CD4-positive, alpha-beta T cell (primary cell): ENCODE measurements around the gene CHRDL2. TPM values are rescaled to one million over a fixed set of nuclear protein-coding genes. Genes with fewer than 3 reads are reported as not detected.

Experiments used
- ATAC-seq: fragments of 200-7000 bp; cut with Tn5 transposase; one replicate; pipeline ENCODE4 v1.10.0; 2022; ENCODE audit warnings: mild to moderate bottlenecking; ENCODE audit not compliant: poor library complexity
- CTCF ChIA-PET: fragments of 350-600 bp; sonication (Branson Sonifier 250); formaldehyde crosslinking; loops from one replicate; lab custom pipeline; 2021; ENCODE audit warnings: antibody characterized with exemption, inconsistent platforms; lab: Charles Lee
- POLR2A ChIA-PET: fragments of 350-600 bp; sonication (Branson Sonifier 250); formaldehyde crosslinking; loops from one replicate; lab custom pipeline; 2021; ENCODE audit warnings: antibody characterized with exemption, inconsistent platforms; lab: Charles Lee
- DNase-seq, 14 experiments: peaks; one replicate each; pipeline ENCODE4 v3.0.0-alpha.2; 2013 to 2020; ENCODE audit warnings: mixed read lengths in 2 of 14
- H3K27ac ChIP-seq, 2 donors: one replicate each; pipeline versions ENCODE4 v1.5.1 to v1.7.0; 2013; ENCODE audit warnings: low read length in 2 of 2, low read depth in 1 of 2, mild to moderate bottlenecking in 1 of 2
- H3K27me3 ChIP-seq, 2 experiments: 1 replicate in 1 of 2; 2 replicates in 1 of 2; pipeline versions ENCODE4 v1.6.1 to v1.7.0; 2013; ENCODE audit warnings: low read length in 2 of 2, control low read depth in 1 of 2, mild to moderate bottlenecking in 1 of 2, moderate library complexity in 1 of 2; ENCODE audit not compliant: insufficient read depth in 2 of 2, control insufficient read depth in 1 of 2
- H3K36me3 ChIP-seq: one replicate; pipeline ENCODE4 v1.6.1; 2013; ENCODE audit warnings: low read length, control low read depth; ENCODE audit not compliant: insufficient read depth
- H3K4me1 ChIP-seq: one replicate; pipeline ENCODE4 v1.6.1; 2013; ENCODE audit warnings: low read length, control low read depth; ENCODE audit not compliant: insufficient read depth
- H3K4me3 ChIP-seq: one replicate; pipeline ENCODE4 v1.5.1; 2013; ENCODE audit warnings: mild to moderate bottlenecking, low read length, moderate library complexity
- H3K9me3 ChIP-seq, 2 experiments: 1 replicate in 1 of 2; 2 replicates in 1 of 2; pipeline versions ENCODE4 v1.6.1 to v1.7.0; 2013; ENCODE audit warnings: low read length in 2 of 2, mild to moderate bottlenecking in 2 of 2, control low read depth in 1 of 2, moderate library complexity in 1 of 2; ENCODE audit not compliant: control insufficient read depth in 1 of 2, insufficient read depth in 1 of 2
- H3K27ac Mint-ChIP-seq: one replicate; pipeline ENCODE4 v1.8.0; 2020; ENCODE audit warnings: mixed read lengths
- H3K27me3 Mint-ChIP-seq: one replicate; pipeline ENCODE4 v1.8.0; 2021; ENCODE audit warnings: mixed read lengths
- H3K36me3 Mint-ChIP-seq: one replicate; pipeline ENCODE4 v1.8.0; 2021; ENCODE audit warnings: low read depth, mixed read lengths
- H3K4me1 Mint-ChIP-seq: one replicate; pipeline ENCODE4 v1.8.0; 2021; ENCODE audit warnings: low read depth, mixed read lengths
- H3K4me3 Mint-ChIP-seq: one replicate; pipeline ENCODE4 v1.8.0; 2020; ENCODE audit warnings: mild to moderate bottlenecking, mixed read lengths
- H3K9me3 Mint-ChIP-seq: one replicate; pipeline ENCODE4 v1.8.0; 2020; ENCODE audit warnings: mixed read lengths
- CTCF ChIP-seq: fragments of 200-600 bp; IDR thresholded peaks from one replicate; pipeline ENCODE4 v1.8.0; 2022; ENCODE audit warnings: antibody characterized with exemption, mild to moderate bottlenecking
- intact Hi-C, 2 experiments: fragments of 100-400 bp; cut with DNase I in 1 of 2; cut with micrococcal nuclease in 1 of 2; formaldehyde crosslinking; loops; one replicate each; pipeline versions ENCODE4 v1.15.1 to v1.9.0; 2023 to 2025; cut with DNase I, micrococcal nuclease
- total RNA-seq, 174 experiments: library from RNA in 2 of 174; stranded (reverse) in 2 of 174; gene quantifications; one replicate each; pipeline ENCODE4 v1.2.3 and lab custom pipeline; 2021 to 2026

CHRDL2 gene
- total RNA-seq, 2 experiments from 2014 or later = not detected

GRCh38 chr11:74689666-74690065, 41.6 kb downstream of the CHRDL2 start:
- DNase-seq = no peak
- Mint-ChIP-seq H3K4me3 (no peak overlapping the region), H3K36me3 (no peaks in the 10 kb centered on the region), H3K27ac (no peak overlapping the region), H3K27me3 (peaks cover 17% of the 10 kb centered on the region), H3K4me1 (no peaks in the 10 kb centered on the region), H3K9me3 (no peaks in the 10 kb centered on the region)
- Histone ChIP-seq H3K27me3 (no peaks in the 10 kb centered on the region), H3K4me3 (no peak overlapping the region), H3K36me3 (no peaks in the 10 kb centered on the region), H3K27ac (no peak overlapping the region), H3K9me3 (no peaks in the 10 kb centered on the region), H3K4me1 (no peaks in the 10 kb centered on the region)
- ChIA-PET CTCF (no interaction called here), POLR2A (no interaction called here)
- ATAC-seq = no peak
- intact Hi-C loops = no loop called here
- no peak for TF ChIP-seq CTCF

DNA sequence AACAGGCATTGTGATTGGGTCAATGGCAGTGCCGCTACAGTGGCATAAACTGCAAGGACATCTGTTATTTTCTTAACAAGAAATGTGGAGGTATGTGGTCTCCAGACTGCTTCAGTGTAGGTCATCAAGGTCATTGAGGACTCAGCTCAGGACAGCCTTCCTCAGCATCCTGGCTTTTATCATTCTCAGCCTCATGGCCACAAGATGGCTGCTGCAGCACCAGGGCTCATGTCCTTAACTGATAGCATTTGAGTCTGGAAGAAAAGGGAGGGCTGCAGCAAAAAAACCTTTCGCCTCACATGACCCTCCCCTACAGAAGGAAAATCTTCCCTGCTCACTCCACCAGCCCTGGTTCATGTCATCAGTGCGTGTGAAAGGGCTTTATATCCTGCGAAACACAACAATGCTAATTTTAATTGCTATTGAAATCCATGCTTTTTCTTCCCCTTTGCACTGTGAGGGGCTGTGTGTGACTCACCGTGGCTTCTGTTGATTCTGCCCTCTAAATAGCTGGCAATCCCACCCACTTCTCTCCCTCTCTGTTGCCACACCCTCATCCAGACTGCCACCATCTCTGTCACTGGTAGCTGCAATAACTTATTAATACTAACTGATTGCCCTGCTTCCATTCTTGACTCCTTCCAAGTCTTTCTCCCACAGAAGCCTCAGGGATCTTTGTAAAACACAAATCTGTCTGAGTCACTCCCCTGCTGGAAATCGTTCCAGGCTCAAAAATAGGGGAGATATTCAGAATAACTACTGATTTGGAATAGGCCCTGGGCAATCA, 43.8 kb downstream of the CHRDL2 start:
- Mint-ChIP-seq H3K27ac (no peak overlapping the region), H3K27me3 (peaks cover 24% of the 10 kb centered on the region), H3K4me3 (no peak overlapping the region), H3K4me1 (no peaks in the 10 kb centered on the region), H3K36me3 (no peaks in the 10 kb centered on the region), H3K9me3 (no peaks in the 10 kb centered on the region)
- intact Hi-C loops = no loop called here
- ATAC-seq (no peak), DNase-seq (no peak)
- Histone ChIP-seq H3K4me3 (no peak overlapping the region), H3K36me3 (no peaks in the 10 kb centered on the region), H3K27ac (no peak overlapping the region), H3K9me3 (peaks cover 0 to 6% of the 10 kb centered on the region in 2 experiments), H3K4me1 (peaks cover 6% of the 10 kb centered on the region), H3K27me3 (peaks cover 7 to 11% of the 10 kb centered on the region in 2 experiments)
- ChIA-PET POLR2A (no interaction called here), CTCF (interaction anchor here (0.9 to 1.4 kb wide), 2 partner anchors 15 to 16 kb away, joined by 4 read pairs; no protein-coding TSS in a partner anchor)
- TF ChIP-seq CTCF = no peak

DNA sequence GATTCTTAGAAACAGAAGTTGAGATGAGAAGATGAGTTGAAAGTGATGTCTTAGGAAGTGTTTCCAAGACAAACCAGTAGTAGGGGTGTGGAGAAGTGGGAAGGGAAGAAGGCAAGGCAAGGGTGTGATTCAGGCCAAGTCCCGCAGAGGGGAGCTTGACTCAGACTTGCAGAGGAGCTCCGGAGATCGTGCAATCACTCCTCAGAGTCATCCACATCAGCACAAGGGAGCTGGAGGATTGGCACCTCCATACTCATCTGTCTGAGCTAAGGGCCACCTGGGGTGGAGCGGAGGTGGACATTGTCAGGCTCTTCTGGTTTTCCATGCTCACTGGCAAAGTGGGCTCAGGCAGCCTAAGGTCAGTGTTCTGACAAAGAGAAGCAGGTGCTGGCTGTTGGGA, 44.4 kb downstream of the CHRDL2 start:
- H3K36me3 ChIP-seq = no peaks in the 10 kb centered on the region
- ChIA-PET CTCF (interaction anchor here (1.4 kb wide), 1 partner anchor 16 kb away, joined by 4 read pairs; no protein-coding TSS in a partner anchor), POLR2A (no interaction called here)
- intact Hi-C loops = no loop called here
- no peak overlapping the region for H3K27ac Mint-ChIP-seq
- no peak for TF ChIP-seq CTCF
- no peak overlapping the region for H3K4me3 Mint-ChIP-seq
- H3K4me1 ChIP-seq = peaks cover 6% of the 10 kb centered on the region
- H3K9me3 ChIP-seq = peaks cover 0 to 6% of the 10 kb centered on the region in 2 experiments
- H3K27ac ChIP-seq = no peak overlapping the region
- DNase-seq (no peak), ATAC-seq (no peak)
- H3K36me3 Mint-ChIP-seq = no peaks in the 10 kb centered on the region
- no peaks in the 10 kb centered on the region for H3K9me3 Mint-ChIP-seq
- H3K27me3 Mint-ChIP-seq = peaks cover 27% of the 10 kb centered on the region
- no peaks in the 10 kb centered on the region for H3K4me1 Mint-ChIP-seq
- no peak overlapping the region for H3K4me3 ChIP-seq
- peaks cover 9 to 14% of the 10 kb centered on the region in 2 experiments for H3K27me3 ChIP-seq
